Measurements from ENCODE around the gene XIAP. TPM values are rescaled to one million over a fixed set of nuclear protein-coding genes. Genes with fewer than 3 reads are reported as not detected.
"Not testable (repeated sequence)": the region's sequence is repeated elsewhere in the genome, so short reads cannot be mapped to it uniquely, and the experiment has no call there.

XIAP gene
- total RNA-seq, 1 experiment from 2014 or later = 47.7 TPM

DNA sequence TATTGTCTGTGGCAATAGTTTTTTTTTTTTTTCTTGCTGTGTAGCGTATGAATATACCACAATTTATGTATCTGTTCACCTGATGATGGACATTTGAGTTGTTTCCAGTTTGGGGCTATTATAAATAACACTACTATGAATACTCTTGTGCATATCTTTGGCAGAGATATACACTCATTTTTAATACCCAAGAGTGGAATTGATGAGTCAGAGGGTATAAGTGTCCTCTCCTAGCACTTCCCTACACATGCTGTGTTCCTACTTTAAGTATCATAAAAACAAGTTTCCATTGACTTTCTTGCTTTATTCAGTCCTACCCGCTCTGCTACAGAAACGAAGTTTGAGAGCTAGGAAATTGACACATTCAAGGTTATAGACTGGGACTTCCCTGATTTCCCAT lies 39.8 kb downstream of the XIAP start:
- no peaks in the 10 kb centered on the region for H3K79me2 ChIP-seq (ENCODE audit: low read depth)
- no peak overlapping the region for H3K4me2 ChIP-seq
- no peak overlapping the region for H3K27ac ChIP-seq
- peaks cover 4% of the 10 kb centered on the region; the same call in 1 of the 2 replicates for H3F3A ChIP-seq (ENCODE audit: insufficient read depth, low read depth)
- no peaks in the 10 kb centered on the region for H3K9me2 ChIP-seq (ENCODE audit: insufficient read depth)
- no TSS peak for BruUV-seq (replicated peaks)
- H3K4me3 ChIP-seq = no peak overlapping the region
- no peak for DNase-seq
- H3K36me3 ChIP-seq (ENCODE audit: low read depth) = peaks cover 10% of the 10 kb centered on the region; the same call in 1 of the 2 replicates
- H3K4me1 ChIP-seq (replicated peaks; ENCODE audit: insufficient read depth) = no peaks in the 10 kb centered on the region
- intact Hi-C loops (cut with micrococcal nuclease; ENCODE audit: unreplicated experiment) = no loop called here
- CTCF ChIA-PET = no interaction called here
- POLR2A ChIA-PET (ENCODE audit: unreplicated experiment) = no interaction called here
- no peaks in the 10 kb centered on the region for H4K20me1 ChIP-seq (ENCODE audit: insufficient read depth)
- no peaks in the 10 kb centered on the region for H3K27me3 ChIP-seq (ENCODE audit: insufficient read depth, low read depth)
- TF ChIP-seq EZH2 (IDR thresholded peaks at IDR 0.05; ENCODE audit: low read depth) = no peak
- TF ChIP-seq, protein P1, sequence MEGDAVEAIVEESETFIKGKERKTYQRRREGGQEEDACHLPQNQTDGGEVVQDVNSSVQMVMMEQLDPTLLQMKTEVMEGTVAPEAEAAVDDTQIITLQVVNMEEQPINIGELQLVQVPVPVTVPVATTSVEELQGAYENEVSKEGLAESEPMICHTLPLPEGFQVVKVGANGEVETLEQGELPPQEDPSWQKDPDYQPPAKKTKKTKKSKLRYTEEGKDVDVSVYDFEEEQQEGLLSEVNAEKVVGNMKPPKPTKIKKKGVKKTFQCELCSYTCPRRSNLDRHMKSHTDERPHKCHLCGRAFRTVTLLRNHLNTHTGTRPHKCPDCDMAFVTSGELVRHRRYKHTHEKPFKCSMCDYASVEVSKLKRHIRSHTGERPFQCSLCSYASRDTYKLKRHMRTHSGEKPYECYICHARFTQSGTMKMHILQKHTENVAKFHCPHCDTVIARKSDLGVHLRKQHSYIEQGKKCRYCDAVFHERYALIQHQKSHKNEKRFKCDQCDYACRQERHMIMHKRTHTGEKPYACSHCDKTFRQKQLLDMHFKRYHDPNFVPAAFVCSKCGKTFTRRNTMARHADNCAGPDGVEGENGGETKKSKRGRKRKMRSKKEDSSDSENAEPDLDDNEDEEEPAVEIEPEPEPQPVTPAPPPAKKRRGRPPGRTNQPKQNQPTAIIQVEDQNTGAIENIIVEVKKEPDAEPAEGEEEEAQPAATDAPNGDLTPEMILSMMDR (conservative IDR thresholded peaks at IDR 0.05) = no peak
- H3K9me3 ChIP-seq (ENCODE audit: insufficient read depth, low read depth) = no peaks in the 10 kb centered on the region
- no peak overlapping the region for H2AFZ ChIP-seq

DNA sequence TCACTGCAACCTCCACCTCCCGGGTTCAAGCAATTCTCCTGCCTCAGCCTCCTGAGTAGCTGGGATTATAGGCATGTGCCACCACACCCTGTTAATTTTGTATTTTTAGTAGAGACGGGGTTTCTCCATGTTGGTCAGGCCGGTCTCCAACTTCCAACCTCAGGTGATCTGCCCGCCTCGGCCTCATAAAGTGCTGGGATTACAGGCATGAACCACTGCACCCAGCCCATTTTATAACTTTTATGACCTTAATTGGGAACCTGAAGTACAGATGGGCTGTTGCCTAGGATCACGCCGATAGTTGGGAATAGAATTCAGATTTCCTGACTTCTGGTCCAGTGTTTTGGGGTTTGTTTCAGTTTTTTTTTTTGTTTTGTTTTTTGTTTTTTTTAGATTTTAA lies 43.4 kb downstream of the XIAP start:
- H3K79me2 ChIP-seq (ENCODE audit: low read depth); CTCF ChIA-PET; H3K4me3 ChIP-seq; H4K20me1 ChIP-seq (ENCODE audit: insufficient read depth); H3K27me3 ChIP-seq (ENCODE audit: insufficient read depth, low read depth); H3K27ac ChIP-seq; BruUV-seq (replicated peaks); H3K4me1 ChIP-seq (replicated peaks; ENCODE audit: insufficient read depth); H2AFZ ChIP-seq; H3K4me2 ChIP-seq; H3K9me3 ChIP-seq (ENCODE audit: insufficient read depth, low read depth); POLR2A ChIA-PET (ENCODE audit: unreplicated experiment); H3F3A ChIP-seq (ENCODE audit: insufficient read depth, low read depth); DNase-seq; H3K9me2 ChIP-seq (ENCODE audit: insufficient read depth); intact Hi-C loops (cut with micrococcal nuclease; ENCODE audit: unreplicated experiment): not testable (repeated sequence)
- peaks cover 29% of the 10 kb centered on the region for H3K36me3 ChIP-seq (ENCODE audit: low read depth)

DNA sequence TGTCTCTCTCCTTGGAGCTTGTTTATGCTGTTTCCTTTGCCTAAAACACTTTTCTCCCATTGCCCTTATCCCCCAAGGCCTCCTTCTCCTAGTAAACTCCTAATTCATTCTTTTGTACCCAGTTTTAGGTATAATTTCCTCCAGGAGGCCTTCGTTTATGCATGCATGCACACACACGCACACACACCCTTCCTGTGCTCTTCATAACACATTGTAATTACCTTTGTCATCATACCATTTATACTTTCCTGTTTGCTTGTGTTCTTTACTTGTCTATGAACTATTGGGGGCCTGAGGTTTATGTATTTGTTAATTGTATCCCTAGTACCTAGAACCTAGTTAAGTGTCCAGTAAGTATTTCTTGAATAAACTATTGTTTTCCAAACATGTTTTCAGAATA lies 45.5 kb downstream of the XIAP start:
- H3K27me3 ChIP-seq (ENCODE audit: insufficient read depth, low read depth) = no peaks in the 10 kb centered on the region
- no peaks in the 10 kb centered on the region for H3K9me2 ChIP-seq (ENCODE audit: insufficient read depth)
- TF ChIP-seq, protein P1 (conservative IDR thresholded peaks at IDR 0.05) = no peak
- no peak for TF ChIP-seq EZH2 (IDR thresholded peaks at IDR 0.05; ENCODE audit: low read depth)
- H4K20me1 ChIP-seq (ENCODE audit: insufficient read depth) = no peaks in the 10 kb centered on the region
- no peak overlapping the region for H3K27ac ChIP-seq
- H3F3A ChIP-seq (ENCODE audit: insufficient read depth, low read depth) = peaks cover 10% of the 10 kb centered on the region; the same call in 1 of the 2 replicates
- H3K4me1 ChIP-seq (replicated peaks; ENCODE audit: insufficient read depth) = no peaks in the 10 kb centered on the region
- CTCF ChIA-PET = no interaction called here
- no peak overlapping the region for H3K4me2 ChIP-seq
- BruUV-seq (replicated peaks) = no TSS peak
- no peaks in the 10 kb centered on the region for H3K79me2 ChIP-seq (ENCODE audit: low read depth)
- POLR2A ChIA-PET (ENCODE audit: unreplicated experiment) = no interaction called here
- no peaks in the 10 kb centered on the region for H3K9me3 ChIP-seq (ENCODE audit: insufficient read depth, low read depth)
- DNase-seq = no peak
- no peak overlapping the region for H3K4me3 ChIP-seq
- no peak overlapping the region for H2AFZ ChIP-seq
- peaks cover 32% of the 10 kb centered on the region for H3K36me3 ChIP-seq (ENCODE audit: low read depth)
- intact Hi-C loops (cut with micrococcal nuclease; ENCODE audit: unreplicated experiment) = no loop called here

DNA sequence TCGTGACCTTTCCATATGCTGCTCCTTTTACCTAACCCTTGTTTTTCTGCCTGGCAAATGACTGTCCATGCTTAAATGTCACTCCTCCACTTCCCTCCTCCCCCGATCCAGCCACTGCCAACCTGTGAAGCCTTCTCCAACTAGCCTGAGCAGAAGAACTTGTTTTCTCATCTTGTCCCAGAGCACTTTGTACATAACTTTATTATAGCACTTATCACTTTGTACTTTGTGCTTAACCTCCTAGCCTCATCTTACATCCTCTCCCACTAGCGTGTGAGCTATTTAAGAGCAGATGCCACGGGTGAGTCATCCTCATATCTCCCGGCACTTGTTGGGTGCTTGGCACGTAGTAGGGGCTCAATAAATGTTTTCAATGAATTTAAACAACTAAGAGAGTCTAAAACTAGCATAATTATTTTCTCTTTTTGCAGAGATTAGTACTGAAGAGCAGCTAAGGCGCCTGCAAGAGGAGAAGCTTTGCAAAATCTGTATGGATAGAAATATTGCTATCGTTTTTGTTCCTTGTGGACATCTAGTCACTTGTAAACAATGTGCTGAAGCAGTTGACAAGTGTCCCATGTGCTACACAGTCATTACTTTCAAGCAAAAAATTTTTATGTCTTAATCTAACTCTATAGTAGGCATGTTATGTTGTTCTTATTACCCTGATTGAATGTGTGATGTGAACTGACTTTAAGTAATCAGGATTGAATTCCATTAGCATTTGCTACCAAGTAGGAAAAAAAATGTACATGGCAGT lies 46.9 kb downstream of the XIAP start:
- H3K4me2 ChIP-seq = no peak overlapping the region

More for the DNA sequence above, 46.9 kb downstream of the XIAP start:
- Histone ChIP-seq H3K9me2 (ENCODE audit: insufficient read depth) (no peaks in the 10 kb centered on the region), H3F3A (ENCODE audit: insufficient read depth, low read depth) (peaks cover 10% of the 10 kb centered on the region; the same call in 1 of the 2 replicates), H3K36me3 (ENCODE audit: low read depth) (peaks cover 29% of the 10 kb centered on the region), H4K20me1 (ENCODE audit: insufficient read depth) (no peaks in the 10 kb centered on the region), H2AFZ (no peak overlapping the region), H3K27me3 (ENCODE audit: insufficient read depth, low read depth) (no peaks in the 10 kb centered on the region), H3K27ac (no peak overlapping the region), H3K79me2 (ENCODE audit: low read depth) (no peaks in the 10 kb centered on the region), H3K4me1 (replicated peaks; ENCODE audit: insufficient read depth) (no peaks in the 10 kb centered on the region), H3K9me3 (ENCODE audit: insufficient read depth, low read depth) (no peaks in the 10 kb centered on the region), H3K4me3 (no peak overlapping the region)
- BruUV-seq (replicated peaks) = no TSS peak
- intact Hi-C loops (cut with micrococcal nuclease; ENCODE audit: unreplicated experiment) = no loop called here
- no peak for DNase-seq
- TF ChIP-seq, protein P1 (conservative IDR thresholded peaks at IDR 0.05) = no peak
- ChIA-PET CTCF (no interaction called here), POLR2A (ENCODE audit: unreplicated experiment) (no interaction called here)

Measured in PC-9 (cell line).